Calu3 (cell line): ENCODE measurements around the gene C14orf93. TPM values are rescaled to one million over a fixed set of nuclear protein-coding genes. Genes with fewer than 3 reads are reported as not detected.
"Not testable (repeated sequence)": the region's sequence is repeated elsewhere in the genome, so short reads cannot be mapped to it uniquely, and the experiment has no call there.

Experiments
- BruUV-seq: library from RNA; stranded (reverse); fragments of 400-500 nt; replicated peaks from 2 replicates; lab custom pipeline; 2021; lab: Mats Ljungman, UMichigan
- CTCF ChIA-PET: fragments of 300-600 bp; sonication (Branson Sonifier 250); formaldehyde crosslinking; loops from one replicate; lab custom pipeline; 2022; ENCODE audit warnings: antibody characterized with exemption; lab: Charles Lee
- DNase-seq: peaks from one replicate; pipeline ENCODE4 v3.0.0; 2022
- H3K27ac Mint-ChIP-seq: one replicate; pipeline ENCODE4 v1.8.0; 2022; ENCODE audit warnings: mixed read lengths; ENCODE audit not compliant: unreplicated experiment
- H3K27me3 Mint-ChIP-seq: one replicate; pipeline ENCODE4 v1.8.0; 2022; ENCODE audit warnings: mixed read lengths; ENCODE audit not compliant: unreplicated experiment
- H3K36me3 Mint-ChIP-seq: one replicate; pipeline ENCODE4 v1.8.0; 2022; ENCODE audit warnings: mild to moderate bottlenecking, moderate library complexity, mixed read lengths; ENCODE audit not compliant: insufficient read depth, unreplicated experiment
- H3K4me1 Mint-ChIP-seq: one replicate; pipeline ENCODE4 v1.8.0; 2022; ENCODE audit warnings: mild to moderate bottlenecking, low read depth, mixed read lengths; ENCODE audit not compliant: unreplicated experiment
- H3K4me3 Mint-ChIP-seq: one replicate; pipeline ENCODE4 v1.8.0; 2022; ENCODE audit warnings: mild to moderate bottlenecking, low read depth, moderate library complexity, mixed read lengths; ENCODE audit not compliant: unreplicated experiment
- H3K9me3 Mint-ChIP-seq: one replicate; pipeline ENCODE4 v1.8.0; 2022; ENCODE audit warnings: low read depth, mixed read lengths; ENCODE audit not compliant: unreplicated experiment
- intact Hi-C: fragments of 100-400 bp; cut with micrococcal nuclease; formaldehyde crosslinking; loops from one replicate; pipeline ENCODE4 v1.10.0; 2022; ENCODE audit not compliant: unreplicated experiment
- total RNA-seq: library from RNA; stranded (reverse); gene quantifications from 2 replicates; pipeline ENCODE4 v1.2.3, GENCODE V29; 2022
- TF ChIP-seq, protein P1 (sequence below): fragments of 200-600 bp; IDR thresholded peaks from one replicate; pipeline ENCODE4 v1.8.0; 2022; ENCODE audit warnings: antibody characterized with exemption; ENCODE audit not compliant: unreplicated experiment

The C14orf93 gene
- total RNA-seq, 1 experiment from 2014 or later: 9.6 TPM

GRCh38 chr14:22972313-22972930 is 37.5 kb downstream of the C14orf93 start:
- H3K4me3 Mint-ChIP-seq: no peak overlapping the region
- peaks cover 33% of the 10 kb centered on the region for H3K4me1 Mint-ChIP-seq
- TF ChIP-seq, protein P1, sequence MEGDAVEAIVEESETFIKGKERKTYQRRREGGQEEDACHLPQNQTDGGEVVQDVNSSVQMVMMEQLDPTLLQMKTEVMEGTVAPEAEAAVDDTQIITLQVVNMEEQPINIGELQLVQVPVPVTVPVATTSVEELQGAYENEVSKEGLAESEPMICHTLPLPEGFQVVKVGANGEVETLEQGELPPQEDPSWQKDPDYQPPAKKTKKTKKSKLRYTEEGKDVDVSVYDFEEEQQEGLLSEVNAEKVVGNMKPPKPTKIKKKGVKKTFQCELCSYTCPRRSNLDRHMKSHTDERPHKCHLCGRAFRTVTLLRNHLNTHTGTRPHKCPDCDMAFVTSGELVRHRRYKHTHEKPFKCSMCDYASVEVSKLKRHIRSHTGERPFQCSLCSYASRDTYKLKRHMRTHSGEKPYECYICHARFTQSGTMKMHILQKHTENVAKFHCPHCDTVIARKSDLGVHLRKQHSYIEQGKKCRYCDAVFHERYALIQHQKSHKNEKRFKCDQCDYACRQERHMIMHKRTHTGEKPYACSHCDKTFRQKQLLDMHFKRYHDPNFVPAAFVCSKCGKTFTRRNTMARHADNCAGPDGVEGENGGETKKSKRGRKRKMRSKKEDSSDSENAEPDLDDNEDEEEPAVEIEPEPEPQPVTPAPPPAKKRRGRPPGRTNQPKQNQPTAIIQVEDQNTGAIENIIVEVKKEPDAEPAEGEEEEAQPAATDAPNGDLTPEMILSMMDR: no peak
- H3K27ac Mint-ChIP-seq: no peak overlapping the region
- no peak for DNase-seq
- H3K36me3 Mint-ChIP-seq: peaks cover 23% of the 10 kb centered on the region
- BruUV-seq: TSS peak; percentile 18
- no peaks in the 10 kb centered on the region for H3K27me3 Mint-ChIP-seq
- intact Hi-C loops: no loop called here
- CTCF ChIA-PET: interaction anchor here (1.5 to 2.7 kb wide), 2 partner anchors 14 to 85 kb away, joined by 4 to 18 read pairs; partner anchors contain the start of gene CDH24
- H3K9me3 Mint-ChIP-seq: no peaks in the 10 kb centered on the region

DNA sequence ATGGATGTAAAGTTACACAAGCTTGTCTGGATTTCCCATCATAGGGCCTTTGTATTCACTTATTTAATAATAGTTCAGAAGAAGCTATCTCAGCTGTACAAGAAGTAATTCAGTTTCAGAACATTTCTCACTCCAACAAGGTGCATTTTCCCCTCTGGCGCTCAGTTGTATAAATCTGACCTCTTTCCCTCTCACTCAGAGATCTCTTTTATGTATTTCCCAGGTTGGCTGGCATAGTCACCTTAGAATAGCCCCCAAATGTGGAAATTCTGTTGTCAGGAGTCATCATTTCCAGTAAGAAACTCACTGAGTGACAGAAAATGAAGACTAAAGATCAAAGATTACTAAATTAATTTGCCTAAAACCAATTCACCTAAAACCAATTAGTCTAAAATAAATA is 38.8 kb downstream of the C14orf93 start:
- BruUV-seq: no TSS peak
- DNase-seq: no peak
- H3K4me1 Mint-ChIP-seq: peaks cover 20% of the 10 kb centered on the region
- no peak overlapping the region for H3K27ac Mint-ChIP-seq
- H3K36me3 Mint-ChIP-seq: peaks cover 14% of the 10 kb centered on the region
- H3K27me3 Mint-ChIP-seq: no peaks in the 10 kb centered on the region
- H3K4me3 Mint-ChIP-seq: no peak overlapping the region
- TF ChIP-seq, protein P1: no peak
- intact Hi-C loops: no loop called here
- H3K9me3 Mint-ChIP-seq: no peaks in the 10 kb centered on the region
- CTCF ChIA-PET: interaction anchor here (1.3 kb wide), 1 partner anchor 10 kb away, joined by 3 read pairs; no protein-coding TSS in a partner anchor

DNA sequence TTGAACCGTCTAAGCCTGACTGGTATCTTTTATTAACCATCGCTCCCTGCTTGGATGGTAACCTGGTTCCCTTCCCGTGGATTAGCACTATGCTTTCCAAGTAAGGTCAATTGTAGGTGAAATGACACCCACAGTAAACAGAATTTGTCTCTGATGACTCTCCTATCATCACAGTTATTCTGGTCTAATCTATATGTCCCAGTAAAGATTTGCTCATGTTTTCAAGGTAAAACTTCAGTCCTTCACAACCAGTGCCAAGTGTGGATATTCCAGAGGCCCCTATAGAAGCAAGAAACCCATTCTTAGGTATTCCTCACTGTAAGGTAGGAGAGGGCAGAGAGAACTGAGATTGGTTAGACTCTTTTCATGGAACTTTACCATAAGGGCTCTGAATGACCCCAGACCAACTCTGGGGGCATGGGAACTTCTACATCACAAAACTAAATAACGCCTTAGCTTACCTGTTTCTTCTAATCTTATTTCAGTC is 43.1 kb downstream of the C14orf93 start:
- no TSS peak for BruUV-seq
- no peaks in the 10 kb centered on the region for H3K9me3 Mint-ChIP-seq
- no peak for DNase-seq
- no peak overlapping the region for H3K4me3 Mint-ChIP-seq
- no peaks in the 10 kb centered on the region for H3K27me3 Mint-ChIP-seq
- TF ChIP-seq, protein P1: no peak
- intact Hi-C loops: no loop called here
- CTCF ChIA-PET: interaction anchor here (1.3 kb wide), 1 partner anchor 20 kb away, joined by 3 read pairs; no protein-coding TSS in a partner anchor
- H3K36me3 Mint-ChIP-seq: peaks cover 7% of the 10 kb centered on the region
- no peak overlapping the region for H3K27ac Mint-ChIP-seq
- no peaks in the 10 kb centered on the region for H3K4me1 Mint-ChIP-seq

GRCh38 chr14:22965916-22966782 is 43.8 kb downstream of the C14orf93 start:
- CTCF ChIA-PET: interaction anchor here (0.7 to 1.3 kb wide), 2 partner anchors 20 to 35 kb away, joined by 3 read pairs; no protein-coding TSS in a partner anchor
- DNase-seq, H3K27me3 Mint-ChIP-seq, H3K27ac Mint-ChIP-seq, intact Hi-C loops, H3K36me3 Mint-ChIP-seq, H3K9me3 Mint-ChIP-seq, BruUV-seq, H3K4me3 Mint-ChIP-seq, H3K4me1 Mint-ChIP-seq: not testable (repeated sequence)
